Stimulated activated CD4-positive, alpha-beta T cell treated with anti-CD3 and anti-CD28 coated beads, Interleukin-2, amount 100 ng/mL, for 48 hours (primary cell): ENCODE results near the gene SAT1.
"Not testable (repeated sequence)": the region's sequence is repeated elsewhere in the genome, so short reads cannot be mapped to it uniquely, and the experiment has no call there.

Experiments
- DNase-seq, 2 donors: peaks; one replicate each; pipeline ENCODE4 v3.0.0-alpha.2; 2020

Gene SAT1

DNA sequence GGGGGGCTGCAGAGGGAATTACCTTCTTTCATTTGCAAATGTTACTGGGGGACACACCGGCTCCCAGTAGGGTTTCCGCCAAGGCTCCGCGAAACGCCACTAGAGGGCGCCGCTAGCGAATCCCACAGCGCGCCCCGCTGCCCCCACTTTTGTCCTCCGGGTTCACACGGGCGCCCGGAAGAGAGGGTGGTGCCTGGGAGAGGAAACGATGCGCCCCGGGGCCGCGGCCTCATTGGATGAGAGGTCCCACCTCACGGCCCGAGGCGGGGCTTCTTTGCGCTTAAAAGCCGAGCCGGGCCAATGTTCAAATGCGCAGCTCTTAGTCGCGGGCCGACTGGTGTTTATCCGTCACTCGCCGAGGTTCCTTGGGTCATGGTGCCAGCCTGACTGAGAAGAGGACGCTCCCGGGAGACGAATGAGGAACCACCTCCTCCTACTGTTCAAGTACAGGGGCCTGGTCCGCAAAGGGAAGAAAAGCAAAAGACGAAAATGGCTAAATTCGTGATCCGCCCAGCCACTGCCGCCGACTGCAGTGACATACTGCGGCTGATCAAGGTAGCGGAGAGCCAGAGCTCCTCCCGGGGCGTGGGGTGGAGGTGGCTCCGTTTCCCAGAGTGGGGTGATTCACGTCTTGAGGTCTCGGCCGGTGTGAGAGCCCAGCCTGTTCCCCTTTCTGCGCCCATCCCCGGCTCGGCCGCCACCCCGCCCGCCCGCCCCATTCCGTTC is at the start of gene SAT1:
TSS of gene SAT1 (plus strand) at position 311 of the 726 bp plus-strand sequence. CDS start at position 490, 179 bp downstream.
- DNase-seq, result peak; percentile 83 to 87

DNA sequence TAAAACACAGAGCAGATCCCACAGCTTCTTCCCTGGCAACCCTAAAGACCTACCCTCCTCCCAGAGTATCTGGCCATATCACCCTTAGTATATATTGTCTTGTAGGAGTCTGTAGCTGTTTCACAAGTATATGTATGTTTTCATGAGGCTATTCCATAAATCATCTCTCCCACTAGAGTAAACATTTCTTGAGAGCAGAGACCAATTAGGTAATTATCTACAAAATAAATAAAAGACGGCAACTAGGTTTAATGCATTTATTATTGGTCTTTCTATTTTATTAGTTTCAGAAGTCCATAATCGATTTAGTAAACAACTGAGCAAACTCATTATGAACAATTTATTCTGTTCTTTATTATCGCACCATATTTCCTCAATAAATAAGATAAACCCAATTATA is 46.9 kb upstream of the SAT1 start:
- no peak for DNase-seq

DNA sequence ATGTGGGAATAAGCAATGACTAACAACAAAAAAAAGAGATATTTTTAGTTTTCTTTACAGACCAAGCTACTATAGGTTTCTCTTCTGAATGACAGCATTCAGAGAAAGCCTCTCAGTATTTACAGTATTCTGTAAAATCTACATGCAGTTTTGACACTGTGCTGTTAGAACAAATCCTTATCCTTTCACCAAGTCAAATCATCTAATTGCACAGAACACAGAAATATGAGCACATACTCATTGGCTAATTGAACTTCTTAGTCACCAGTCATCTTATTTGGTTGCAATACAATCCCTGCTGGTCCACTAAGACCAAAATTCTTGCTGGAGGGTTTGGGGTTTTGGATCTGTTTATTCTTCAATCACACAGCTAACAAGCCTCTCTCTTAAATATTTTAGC is 45.6 kb upstream of the SAT1 start:
- no peak for DNase-seq

DNA sequence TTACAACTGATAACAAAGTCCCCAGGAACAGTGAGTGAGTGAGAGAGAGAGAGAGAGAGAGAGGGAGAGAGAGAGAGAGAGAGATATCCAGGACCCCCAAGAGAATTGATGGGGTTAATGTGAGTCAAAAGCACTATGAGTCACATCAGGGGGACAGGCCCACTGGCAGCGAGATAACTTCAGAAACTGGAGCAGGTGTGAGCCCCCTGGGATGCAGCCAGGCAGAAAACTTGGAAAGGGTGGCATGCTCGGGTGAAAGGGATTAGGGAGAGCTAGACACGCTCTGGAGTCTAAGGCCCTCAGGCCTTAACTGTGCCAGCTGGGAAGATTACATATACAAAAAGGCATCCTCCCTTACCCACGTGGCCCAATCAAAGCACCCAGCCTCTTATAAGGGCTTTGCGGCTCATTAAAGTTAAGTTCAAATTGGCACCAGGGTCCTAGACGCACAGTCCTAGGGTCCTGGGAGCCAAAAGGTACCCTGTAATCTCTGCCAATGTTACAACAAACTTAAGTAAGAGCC is 40.7 kb upstream of the SAT1 start:
- no peak for DNase-seq

DNA sequence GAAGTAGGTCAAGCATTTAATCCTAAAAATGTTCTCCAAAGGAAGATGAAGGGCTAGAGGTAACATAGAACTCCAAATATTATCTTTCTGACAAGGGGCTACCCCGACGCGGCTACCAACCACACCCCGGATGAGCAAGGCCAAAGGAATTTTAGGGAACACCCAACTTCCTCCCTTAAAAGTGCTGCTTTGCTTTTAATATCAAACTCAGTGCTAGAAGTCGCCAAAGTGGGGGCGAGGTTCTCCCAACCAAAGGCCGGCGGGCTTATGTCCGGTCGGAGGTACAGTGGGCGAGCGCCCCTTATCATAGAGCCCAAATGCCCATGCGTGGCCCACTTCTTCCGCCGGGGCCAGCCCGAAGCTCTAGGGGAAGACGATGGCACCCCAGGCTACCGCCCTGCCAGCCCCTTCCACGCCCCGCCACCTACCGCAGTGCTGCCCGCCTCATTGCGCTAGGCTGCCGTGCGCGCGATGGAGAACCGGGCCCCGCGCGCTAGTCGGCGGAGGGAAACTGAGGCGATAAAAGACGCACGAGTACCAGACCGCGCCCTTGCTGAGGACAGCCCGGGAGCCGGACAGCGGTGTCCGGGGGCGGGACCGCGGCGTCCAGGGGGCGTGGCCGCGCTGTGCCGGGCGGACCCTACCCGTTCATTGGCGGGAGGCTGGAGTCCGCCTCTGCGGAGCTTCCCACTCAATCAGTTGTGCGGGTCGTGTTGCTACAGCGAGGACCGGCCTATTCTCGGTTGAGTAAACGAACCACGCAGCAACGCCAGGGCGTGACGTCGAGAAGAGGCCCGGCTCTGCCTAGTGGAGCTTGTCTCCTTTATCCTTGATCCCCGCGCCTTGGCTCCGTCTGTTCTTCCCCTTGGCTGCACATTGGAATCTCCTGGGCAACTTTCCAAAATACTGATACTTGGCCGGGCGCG is 40.0 kb upstream of the SAT1 start, which contains the start of gene ACOT9:
TSS of gene ACOT9 (minus strand) at position 580 of the 926 bp plus-strand sequence. CDS start at position 448, 132 bp downstream.
- DNase-seq, result peak; percentile 57 to 61

DNA sequence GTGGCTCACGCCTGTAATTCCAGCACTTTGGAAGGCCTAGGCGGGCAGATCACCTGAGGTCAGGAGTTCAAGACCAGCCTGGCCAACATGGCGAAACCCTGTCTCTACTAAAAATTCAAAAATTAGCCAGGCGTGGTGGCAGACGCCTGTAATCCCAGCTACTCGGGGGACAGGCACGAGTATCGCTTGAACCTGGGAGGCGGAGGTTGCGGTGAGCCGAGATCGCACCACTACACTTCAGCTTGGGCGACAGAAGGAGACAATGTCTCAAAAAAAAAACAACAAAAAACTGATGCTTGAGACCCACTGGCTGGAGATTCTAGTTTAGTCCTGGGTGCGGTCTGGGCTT is 39.4 kb upstream of the SAT1 start:
- DNase-seq, result not testable (repeated sequence)

DNA sequence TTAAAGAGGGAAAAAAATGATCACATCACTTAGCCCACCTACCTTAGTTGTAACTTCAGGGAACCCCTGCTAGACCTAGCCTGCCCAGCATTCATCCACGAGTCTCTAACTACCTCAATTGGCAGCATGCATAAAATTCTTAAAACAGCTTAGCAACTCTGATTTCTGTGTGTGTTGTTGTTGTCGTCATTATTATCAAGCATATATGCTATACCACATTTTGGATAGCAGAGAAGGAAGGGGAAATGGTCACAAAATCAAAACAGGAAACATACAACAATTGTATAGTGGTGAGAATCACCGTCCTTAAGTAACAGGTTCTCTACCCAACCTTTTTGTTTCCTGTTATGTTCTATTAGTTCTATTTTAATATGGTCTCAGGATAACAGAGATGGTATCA is 37.2 kb upstream of the SAT1 start:
- no peak for DNase-seq

DNA sequence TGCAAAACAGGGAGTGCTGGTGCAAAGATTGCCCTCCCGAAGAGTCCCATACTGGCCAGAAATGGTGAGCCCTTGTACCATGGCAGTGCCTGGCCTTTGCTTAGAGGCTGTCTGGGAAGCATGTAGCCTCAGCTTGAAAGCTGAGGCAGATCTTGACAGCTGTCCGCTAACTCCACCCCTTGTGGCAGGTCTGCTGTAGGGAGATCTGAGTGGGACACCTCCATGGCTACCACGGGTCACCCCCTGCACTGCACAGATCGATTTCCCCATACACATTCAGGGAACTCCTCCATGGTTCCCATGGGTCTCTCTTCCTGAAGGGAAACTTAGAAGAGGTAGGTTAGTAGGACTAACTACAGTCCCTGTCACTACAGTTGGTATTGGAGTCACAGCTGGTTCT is 33.8 kb upstream of the SAT1 start:
- no peak for DNase-seq

DNA sequence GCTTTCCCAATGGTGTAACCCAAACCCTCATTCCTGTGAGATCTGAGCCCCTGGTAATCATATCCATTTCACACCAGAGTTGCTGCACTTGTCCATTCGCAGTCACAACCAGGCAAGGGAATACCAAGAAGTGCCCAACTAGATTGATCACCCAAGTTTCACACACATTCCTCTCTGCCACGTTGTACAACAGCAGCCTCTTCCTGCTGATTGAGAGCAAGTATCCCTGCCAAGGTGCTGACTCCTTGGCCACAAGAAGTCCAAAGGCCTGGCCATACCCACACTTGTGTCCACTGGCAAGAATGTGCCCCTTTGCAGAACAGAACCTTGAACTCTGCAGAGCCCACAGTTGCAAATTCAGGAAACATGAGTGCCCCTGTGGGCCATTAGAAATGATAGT is 33.4 kb upstream of the SAT1 start:
- DNase-seq, result no peak

DNA sequence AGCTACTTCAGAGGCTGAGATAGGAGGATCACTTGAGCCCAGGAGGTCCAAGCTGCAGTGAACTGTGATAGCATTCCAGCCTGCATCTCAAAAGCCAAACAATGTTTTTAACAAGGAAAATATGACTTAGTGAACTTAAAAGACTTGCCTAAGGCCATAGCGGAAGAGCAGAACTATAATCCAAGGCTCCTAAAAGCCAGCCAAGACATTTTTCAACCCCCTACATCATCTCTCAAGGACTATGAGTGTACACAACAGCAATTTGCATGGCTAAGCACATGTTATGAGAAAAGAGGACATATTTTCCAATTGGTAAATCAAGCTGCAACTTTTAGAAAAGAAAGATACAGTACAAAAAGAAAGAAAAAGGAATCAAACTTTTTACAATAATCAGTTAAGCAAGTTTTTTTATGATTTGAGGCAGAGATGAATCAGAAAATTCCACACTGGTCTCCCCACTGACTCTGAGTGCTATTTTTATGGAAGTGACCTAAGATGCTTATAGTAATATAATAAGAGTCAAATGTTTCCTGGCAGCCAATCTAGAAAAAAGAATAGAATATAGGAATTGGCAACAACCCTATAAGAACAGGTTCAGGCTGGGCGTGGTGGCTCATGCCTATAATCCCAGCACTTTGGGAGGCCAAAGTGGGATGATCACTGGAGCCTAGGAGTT is 30.1 kb upstream of the SAT1 start:
- DNase-seq, result no peak

DNA sequence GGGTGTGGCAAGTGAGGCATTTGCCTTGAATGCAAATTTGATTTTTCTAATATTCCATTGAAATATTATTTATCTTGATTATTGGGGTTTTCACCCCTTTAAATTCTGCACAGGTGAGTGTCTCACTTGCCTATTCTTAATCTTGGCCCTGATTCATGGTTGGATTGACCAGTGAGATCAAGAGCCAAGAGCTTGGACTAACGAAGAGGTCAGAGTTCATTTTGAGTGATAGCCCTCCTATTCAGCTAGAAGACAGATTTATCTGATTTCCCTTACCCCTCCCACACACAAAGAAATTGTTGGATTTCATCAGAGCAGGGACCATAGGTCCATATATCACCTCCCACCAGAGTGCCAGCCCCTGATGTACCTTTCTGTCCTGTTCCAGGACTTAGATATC is 28.3 kb upstream of the SAT1 start:
- DNase-seq, result no peak

DNA sequence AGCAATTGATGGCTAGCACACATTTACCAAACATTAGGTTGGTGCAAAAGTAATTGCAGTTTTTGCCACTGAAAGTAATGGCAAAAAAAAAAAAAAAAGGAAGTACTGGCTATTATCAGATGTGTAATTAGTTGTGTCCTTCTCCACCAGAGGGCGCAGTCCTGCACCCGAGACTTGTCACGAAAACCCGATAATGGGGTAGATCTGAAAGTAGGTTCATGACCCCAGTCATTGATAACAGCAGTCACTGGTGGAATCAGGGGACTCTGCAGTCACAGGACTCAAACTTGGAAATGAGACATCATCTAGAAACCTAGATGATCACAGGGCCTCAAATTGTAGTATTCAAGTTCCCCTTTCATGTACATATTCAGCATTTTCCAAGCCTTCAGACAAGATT is 26.8 kb upstream of the SAT1 start:
- DNase-seq, result peak; percentile 50 to 61

DNA sequence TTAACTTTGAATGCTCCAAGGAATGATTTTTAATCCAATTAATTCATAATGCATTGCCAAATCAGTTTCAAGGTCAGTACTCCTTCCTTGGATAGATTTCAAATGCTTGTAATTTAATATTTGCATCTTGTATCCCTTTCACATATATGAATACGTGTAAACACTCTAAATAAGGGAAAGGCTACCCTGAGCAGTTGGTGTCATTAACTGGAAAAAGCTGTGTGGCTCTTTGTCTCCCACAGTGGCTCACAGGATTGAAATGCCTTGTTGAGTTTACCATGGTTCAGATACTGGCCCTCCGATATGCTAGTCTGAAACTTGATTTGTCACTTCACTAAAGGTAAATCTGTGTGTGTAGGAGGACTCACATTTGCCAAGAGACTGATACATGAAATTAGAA is 23.2 kb upstream of the SAT1 start:
- DNase-seq, result no peak

DNA sequence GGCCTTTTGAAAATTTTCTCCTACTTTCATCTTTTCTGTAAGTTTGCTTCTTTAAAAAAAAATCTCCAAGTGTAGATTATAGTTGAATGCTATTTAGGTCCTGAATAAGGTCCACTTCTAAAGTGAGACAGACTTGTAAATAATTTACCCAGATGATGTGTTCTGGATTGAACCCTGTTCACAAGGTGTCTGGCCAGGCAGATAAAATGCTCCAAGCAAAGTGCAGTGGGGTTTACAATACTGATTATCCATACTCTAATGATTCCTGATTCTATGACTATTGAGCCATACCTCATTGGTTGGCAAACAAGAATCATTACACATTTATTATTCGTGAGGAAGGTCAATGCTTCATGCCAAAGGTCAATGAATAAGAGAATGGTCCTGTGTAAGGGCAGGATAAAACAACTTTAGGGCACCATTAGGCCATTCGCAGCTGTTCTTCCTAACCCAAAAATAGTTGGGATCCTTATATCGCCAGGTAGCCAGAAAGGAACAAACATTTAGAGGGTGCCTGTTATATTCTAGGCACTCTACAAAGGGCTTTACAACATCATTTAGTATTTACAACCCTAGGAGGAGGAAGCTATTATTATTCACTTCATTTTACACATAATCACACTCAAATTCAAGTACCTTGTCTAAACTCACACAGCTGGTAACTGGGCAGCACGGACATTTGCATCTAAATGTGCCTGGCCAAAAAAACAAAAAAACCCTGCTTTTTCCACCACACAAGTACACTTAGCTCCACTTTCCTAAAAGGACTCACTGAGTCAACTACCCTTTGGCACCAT is 18.6 kb upstream of the SAT1 start:
- DNase-seq, result no peak

DNA sequence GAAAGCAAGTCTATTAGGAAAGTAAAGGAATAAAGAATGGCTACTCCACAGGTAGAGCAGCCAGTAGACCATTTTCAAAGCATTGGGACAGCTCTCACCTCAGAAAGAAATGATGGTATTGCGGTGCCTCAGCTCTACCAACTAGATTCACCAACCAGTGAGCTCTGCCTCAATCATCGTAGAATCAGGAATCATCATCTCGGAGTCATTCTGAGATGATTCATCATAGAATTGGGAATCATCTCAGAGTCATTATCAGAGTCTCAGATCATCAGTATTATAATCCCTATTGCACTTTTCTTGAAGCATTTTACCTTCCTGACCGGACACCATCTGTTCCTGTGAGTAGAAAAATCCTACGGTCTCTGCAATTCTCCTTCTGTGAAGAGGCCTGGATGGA is 17.5 kb upstream of the SAT1 start:
- DNase-seq, result no peak

DNA sequence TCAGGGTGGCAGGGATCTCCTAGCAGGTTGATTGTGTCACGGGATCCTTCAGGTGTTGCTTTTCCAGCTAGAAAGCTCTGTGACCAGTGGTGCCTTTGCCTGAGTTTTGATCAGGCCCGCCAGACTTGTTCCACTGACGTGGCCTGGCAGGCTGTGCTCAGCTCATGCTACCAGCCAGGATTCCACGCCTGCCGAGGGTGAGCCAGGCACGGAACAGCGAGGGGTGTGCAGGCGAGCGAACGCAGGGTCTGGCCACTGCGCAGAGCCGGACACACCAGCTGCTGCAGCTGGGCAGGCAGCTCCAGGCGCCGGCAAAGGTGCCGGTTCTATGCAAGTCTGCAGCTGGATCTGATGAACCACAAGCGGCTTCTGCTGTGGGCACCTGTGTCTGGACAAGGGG is 17.1 kb upstream of the SAT1 start:
- no peak for DNase-seq

DNA sequence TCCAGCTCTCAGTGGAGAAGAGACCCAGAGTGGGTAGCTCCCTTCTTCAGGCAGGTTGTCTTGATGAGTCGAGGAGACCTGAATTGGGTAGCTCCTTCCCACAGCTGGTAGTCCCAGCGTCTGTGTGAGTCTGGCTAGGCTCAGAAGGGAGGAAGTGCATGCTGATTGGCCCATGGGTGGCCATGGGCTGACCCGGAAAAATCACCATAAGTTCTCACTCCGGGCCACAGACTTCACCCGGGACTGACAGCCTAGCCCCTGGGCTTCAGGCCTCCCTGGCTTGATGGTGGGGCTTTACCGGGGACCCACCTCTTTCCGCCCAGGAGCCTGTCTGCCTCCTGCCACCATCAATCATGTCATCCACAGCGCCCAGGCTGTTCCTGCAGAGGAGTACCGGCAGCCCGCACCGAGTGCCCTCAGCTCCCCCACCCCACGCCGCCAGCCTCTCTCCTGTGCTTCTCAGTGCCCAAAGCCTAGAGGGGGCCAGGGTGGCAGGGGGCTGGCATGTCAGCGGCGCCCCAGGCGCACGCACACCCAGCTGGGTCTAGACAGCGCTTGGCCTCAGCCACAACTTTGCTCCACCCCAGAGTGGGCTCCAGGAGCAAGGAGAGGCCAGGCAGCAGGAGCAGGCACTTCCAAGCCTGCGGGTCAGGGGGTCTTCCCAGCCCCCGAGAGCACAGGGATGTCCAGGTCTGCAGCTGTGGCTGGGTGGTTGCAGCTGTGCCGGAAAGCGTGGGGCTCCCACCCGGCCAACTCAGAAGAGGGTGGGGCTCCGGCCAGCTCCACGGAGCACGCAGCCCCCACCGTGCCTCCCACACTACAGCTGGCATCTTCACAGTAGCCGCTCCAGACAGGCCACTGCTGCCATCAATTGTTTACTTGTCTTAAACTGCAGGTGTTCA is 16.1 kb upstream of the SAT1 start:
- no peak for DNase-seq

DNA sequence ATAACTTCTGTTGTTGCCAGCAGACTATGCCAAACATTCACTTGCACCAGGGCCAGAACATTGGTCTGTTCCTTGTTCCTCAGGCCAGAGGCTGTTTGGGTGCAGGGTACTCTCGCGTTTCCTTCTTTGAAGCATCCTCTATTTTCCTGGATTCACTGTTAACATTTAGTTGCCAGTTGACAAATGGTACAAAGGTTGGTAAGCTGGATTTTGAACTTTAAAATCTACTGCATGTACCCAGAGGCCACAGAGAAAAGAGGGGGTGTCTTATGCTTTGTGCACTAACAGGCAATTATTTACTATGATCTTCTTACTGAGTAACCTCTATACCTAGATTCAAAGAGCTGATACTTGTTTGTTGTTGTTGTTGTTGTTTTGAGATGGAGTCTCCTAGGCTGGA is 12.8 kb upstream of the SAT1 start:
- DNase-seq, result no peak

DNA sequence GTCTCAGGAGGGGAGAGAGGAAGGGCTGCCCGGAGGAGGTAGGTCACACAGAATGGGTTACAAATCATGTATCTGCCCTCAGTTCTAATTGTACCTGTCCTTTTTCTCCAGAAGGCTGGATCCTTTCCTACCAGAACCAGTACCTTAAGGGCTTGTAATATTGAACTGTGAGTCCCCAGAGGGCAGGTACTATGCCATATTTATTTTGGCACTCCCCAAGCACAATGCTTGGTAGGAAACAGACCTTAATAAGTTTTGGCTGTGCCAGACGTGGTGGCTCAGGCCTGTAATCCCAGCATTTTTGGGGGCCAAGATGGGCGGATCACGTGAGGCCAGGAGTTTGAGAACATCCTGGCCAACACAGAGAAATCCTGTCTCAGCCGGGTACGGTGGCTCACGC is 11.9 kb upstream of the SAT1 start:
- not testable (repeated sequence) for DNase-seq

DNA sequence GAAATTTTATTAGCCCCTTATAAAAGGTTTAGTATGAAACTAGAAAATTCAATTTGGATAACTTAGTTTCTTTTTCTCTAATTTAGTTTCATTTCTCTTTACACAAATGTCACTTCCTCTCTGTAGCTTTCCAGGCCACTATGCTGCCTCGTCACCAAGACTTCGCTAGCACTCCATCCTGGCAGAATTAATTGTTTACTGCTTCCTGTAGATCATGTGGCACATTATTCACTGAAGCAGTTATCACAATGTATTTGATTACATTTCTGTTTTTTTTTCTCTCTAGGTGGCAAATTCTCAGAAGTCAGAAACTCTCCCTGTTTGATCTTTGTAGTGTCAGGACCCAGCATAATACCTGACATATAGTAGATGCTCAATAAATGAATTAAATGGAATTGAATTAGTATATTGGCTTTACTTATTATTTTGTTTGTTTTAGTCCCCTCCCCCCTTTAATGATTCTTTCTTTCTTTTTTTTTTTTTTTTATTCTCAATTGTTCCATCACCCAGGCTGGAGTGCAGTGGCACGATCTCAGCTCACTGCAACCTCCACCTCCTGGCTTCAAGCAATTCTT is 9.3 kb upstream of the SAT1 start:
- DNase-seq, result peak in 1 of 2 donors; percentile 6

DNA sequence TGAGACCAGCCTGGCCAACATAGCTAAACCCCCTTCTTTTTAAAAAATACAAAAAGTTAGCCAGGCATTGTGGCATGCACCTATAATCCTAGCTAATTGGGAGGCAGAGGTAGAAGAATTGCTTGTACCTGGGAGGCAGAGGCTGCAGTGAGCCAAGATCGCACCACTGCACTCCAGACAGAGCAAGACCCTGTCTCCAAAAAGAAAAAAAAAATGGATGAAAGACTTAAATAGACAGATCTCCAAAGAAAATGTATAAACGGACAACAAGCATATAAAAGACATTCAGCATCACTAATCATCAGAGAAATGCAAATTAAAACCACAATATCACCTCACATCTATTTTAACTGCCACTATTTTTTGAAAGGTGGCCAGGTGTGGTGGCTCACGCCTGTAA is 6.6 kb upstream of the SAT1 start:
- DNase-seq, result no peak
